ENCODE measurements around the gene SIK3. TPM values are rescaled to one million over a fixed set of nuclear protein-coding genes. Genes with fewer than 3 reads are reported as not detected.

The SIK3 gene
- total RNA-seq, 1 experiment from 2014 or later = 31.4 TPM

GRCh38 chr11:116918925-116919655, 179.1 kb downstream of the SIK3 start:
- Mint-ChIP-seq H3K9me3 (no peaks in the 10 kb centered on the region), H3K4me1 (peaks cover 0 to 4% of the 10 kb centered on the region in 2 experiments; a peak in 1 of 4 replicates), H3K27ac (no peak overlapping the region), H3K36me3 (ENCODE audit: insufficient read depth in 1 of 3, low read depth in 3 of 3) (peaks cover 0 to 5% (median 0%) of the 10 kb centered on the region in 3 experiments; a peak in 2 of 7 replicates), H3K27me3 (ENCODE audit: low read depth) (no peaks in the 10 kb centered on the region), H3K4me3 (no peak overlapping the region)
- Histone ChIP-seq H2AK5ac (ENCODE audit: insufficient read length, low read length) (no peak overlapping the region), H2BK15ac (ENCODE audit: low read depth, low read length) (no peak overlapping the region), H2AFZ (ENCODE audit: low read length) (no peak overlapping the region), H3T11ph (ENCODE audit: low read length) (no peak overlapping the region), H3K23ac (ENCODE audit: insufficient read length, low read depth, low read length) (no peak overlapping the region), H4K5ac (ENCODE audit: insufficient read length, low read depth, low read length) (no peak overlapping the region), H3K27me3 (ENCODE audit: insufficient read depth, low read length) (no peaks in the 10 kb centered on the region), H3K4ac (ENCODE audit: low read depth, low read length) (no peak overlapping the region), H3K18ac (ENCODE audit: insufficient read length, low read depth, low read length) (no peak overlapping the region), H3K23me2 (ENCODE audit: insufficient read length, low read depth, low read length, poor library complexity, severe bottlenecking) (no peaks in the 10 kb centered on the region), H3K79me2 (ENCODE audit: insufficient read depth, low read length) (no peaks in the 10 kb centered on the region), H4K91ac (ENCODE audit: insufficient read length, low read depth, low read length) (no peak overlapping the region), H2BK120ac (ENCODE audit: low read depth, low read length, poor library complexity, severe bottlenecking) (no peak overlapping the region), H3K56ac (ENCODE audit: insufficient read length, low read depth, low read length) (no peak overlapping the region), H4K20me1 (ENCODE audit: control insufficient read depth, insufficient read depth, insufficient read length) (no peaks in the 10 kb centered on the region), H2BK20ac (ENCODE audit: low read depth, low read length, poor library complexity, severe bottlenecking) (no peak overlapping the region), H3K4me2 (ENCODE audit: insufficient read depth, insufficient read length, low read length) (no peak overlapping the region), H3K27ac (ENCODE audit: insufficient read length, low read depth, low read length) (no peak overlapping the region), H3K9ac (ENCODE audit: extremely low read depth, insufficient read length, low read length) (no peak overlapping the region), H3K4me1 (ENCODE audit: insufficient read depth, low read length) (no peaks in the 10 kb centered on the region), H2BK12ac (ENCODE audit: insufficient read length, low read depth, low read length) (no peak overlapping the region), H3K79me1 (ENCODE audit: insufficient read depth, low read depth, low read length, poor library complexity, severe bottlenecking) (no peaks in the 10 kb centered on the region), H3K14ac (ENCODE audit: insufficient read depth, low read length) (no peak overlapping the region), H3K9me3 (ENCODE audit: control insufficient read depth, low read depth, low read length) (no peaks in the 10 kb centered on the region), H2BK5ac (ENCODE audit: insufficient read length, low read length) (no peak overlapping the region), H4K8ac (replicated peaks; ENCODE audit: insufficient read length, low read depth, low read length) (no peak overlapping the region)
- no CpG with 5 or more reads among the region's 3 CpGs for WGBS (ENCODE audit: extremely low coverage, insufficient read length, low lambda C conversion rate)
- DNase-seq = no peak
- no peak for TF ChIP-seq CTCF (conservative IDR thresholded peaks at IDR 0.05)
